Effector CD4-positive, alpha-beta T cell (primary cell): ENCODE measurements around the gene ADAMTS2.

Experiments used
- DNase-seq: peaks from one replicate; pipeline ENCODE4 v3.0.0-alpha.2; 2020

The ADAMTS2 gene

GRCh38 chr5:179131886-179132585 is 213.2 kb downstream of the ADAMTS2 start:
- DNase-seq: no peak

- DNase-seq: no peak
These were observed 213.9 kb downstream of the ADAMTS2 start for GRCh38 chr5:179131321-179131835.

DNA sequence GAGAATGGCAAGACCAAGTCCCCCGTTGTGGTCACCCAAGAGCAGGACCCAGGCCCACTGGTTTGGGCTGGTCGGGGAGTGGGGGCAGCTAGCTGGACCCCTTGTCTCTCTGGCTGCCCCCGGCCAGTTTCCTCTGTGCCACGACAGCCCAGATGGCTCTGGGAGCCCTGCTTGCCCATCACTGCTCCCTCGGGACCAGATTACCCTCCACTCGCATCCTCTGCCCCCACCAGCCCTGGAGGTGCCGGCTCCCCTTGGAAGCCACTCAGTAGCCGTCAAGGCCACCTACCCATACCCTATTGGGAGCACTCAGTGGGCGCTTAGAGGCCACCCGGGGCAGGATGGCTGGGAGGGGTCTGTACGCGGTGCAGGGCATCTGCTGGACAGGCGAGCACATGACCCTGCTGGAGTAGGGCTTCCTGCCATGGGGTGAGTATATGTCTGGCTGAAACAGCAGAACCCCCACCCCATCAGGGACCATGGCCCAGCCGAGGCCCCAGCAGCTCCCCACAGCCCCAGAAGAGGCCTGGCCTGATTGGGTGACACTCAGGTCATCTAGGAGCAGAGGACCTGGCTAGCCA is 215.1 kb downstream of the ADAMTS2 start:
- no peak for DNase-seq

- DNase-seq: no peak
These were observed 215.6 kb downstream of the ADAMTS2 start for GRCh38 chr5:179129607-179130071.

GRCh38 chr5:179128976-179129375 is 216.3 kb downstream of the ADAMTS2 start:
- DNase-seq: no peak

GRCh38 chr5:179128041-179128365 is 217.3 kb downstream of the ADAMTS2 start:
- DNase-seq: no peak

DNA sequence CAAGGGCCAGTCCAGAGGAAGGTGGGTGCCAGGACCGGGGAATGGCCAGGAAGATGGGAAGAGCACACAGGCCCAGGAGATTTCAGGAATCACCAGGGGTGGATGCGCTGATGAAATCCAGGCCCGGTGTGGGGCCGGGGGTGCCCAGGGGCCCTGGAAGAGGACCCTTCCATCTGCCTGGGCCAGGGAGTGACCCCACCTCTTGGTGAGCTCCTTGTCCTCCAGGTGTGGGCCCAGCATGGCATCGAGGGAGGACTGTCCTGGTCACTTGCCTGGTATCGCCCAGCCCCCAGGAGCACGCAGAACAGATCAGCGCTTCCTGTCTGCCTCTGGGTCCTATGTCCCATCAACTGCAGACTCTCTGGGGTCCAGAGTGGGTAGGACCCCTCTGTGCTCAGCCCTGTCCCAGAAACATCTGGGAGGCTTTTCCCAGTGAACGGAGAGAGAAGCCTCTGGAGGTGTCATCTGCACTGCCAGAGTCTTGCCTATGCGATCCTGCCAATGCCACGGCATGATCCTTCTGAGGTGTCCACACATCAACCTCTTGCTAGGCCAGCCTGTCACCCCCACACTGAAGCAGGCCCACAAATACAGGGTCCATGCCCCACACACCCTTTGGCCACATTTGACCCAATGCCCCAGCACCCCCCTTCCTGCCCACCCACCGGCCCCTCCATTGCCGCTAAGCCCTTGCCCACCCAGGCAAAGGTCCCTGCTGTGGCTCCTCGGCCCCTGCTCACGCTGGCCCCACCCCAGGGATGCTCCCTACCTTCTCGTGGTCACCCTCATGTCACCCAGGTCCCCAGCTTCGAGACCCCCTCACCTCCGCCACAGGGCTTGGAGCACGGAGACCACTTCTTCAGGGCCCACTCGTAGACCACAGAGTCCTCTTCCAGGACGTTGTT is 217.9 kb downstream of the ADAMTS2 start:
- no peak for DNase-seq

DNA sequence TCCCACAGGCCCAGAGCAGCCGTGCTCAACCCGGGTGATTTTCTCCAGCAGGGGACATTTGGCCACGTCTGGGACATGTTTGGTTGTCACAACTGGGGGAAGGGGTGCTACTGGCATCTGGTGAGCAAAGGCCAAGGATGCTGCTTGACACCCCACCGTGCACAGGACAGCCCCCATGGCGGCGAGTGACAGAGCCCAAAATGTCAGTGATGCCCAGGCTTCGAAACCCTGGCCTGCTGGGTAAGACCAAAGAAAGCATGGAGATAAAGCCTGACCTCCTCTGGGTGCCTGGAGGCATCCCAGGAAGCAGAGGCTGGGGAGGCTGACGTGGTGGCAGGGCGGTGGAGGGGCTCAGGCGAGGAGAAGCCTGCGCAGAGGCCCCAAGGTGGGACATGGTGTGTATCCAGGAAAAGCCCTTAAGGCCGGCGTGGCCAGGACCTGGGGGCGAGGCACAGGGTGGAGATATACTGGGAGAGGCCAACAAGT is 218.7 kb downstream of the ADAMTS2 start:
- DNase-seq: no peak

DNA sequence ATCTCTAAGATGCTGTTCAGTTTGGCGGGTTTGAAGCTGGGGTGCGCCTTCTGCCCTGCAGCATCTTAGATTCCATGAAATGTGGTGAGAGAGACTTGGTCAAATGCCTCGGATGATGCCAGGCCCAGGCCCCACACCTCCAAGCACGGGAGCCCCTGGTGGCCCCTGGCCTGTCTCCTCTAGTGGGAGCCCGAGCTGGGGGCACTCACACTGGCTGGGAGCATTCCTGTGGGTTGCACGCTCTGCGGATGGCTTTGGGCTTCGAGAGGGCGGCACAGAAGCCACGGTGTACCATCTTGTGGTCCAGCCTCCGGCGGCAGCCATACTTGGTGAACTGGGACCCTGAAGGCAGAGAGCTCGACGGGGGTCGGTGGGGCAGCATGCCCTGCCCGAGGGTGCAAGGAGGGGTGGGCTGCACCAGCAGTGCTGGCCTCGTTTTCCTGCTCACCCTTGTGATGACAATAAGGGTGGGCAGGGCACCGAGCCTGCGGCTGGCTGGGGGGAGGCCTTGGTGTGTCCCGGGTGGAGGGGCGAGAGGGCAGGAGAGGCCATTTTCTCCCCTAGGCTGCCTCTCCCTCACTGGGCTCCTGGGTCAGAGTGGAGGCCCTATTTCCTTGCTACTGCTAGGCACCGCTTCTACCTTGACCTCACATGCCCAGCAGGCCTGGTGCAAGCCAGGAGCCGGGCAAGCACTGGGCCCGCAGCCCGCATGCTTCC is 219.3 kb downstream of the ADAMTS2 start:
- DNase-seq: no peak

- no peak for DNase-seq
These were observed 220.1 kb downstream of the ADAMTS2 start for GRCh38 chr5:179124853-179125788.

- no peak for DNase-seq
These were observed 220.9 kb downstream of the ADAMTS2 start for GRCh38 chr5:179124273-179124852.

DNA sequence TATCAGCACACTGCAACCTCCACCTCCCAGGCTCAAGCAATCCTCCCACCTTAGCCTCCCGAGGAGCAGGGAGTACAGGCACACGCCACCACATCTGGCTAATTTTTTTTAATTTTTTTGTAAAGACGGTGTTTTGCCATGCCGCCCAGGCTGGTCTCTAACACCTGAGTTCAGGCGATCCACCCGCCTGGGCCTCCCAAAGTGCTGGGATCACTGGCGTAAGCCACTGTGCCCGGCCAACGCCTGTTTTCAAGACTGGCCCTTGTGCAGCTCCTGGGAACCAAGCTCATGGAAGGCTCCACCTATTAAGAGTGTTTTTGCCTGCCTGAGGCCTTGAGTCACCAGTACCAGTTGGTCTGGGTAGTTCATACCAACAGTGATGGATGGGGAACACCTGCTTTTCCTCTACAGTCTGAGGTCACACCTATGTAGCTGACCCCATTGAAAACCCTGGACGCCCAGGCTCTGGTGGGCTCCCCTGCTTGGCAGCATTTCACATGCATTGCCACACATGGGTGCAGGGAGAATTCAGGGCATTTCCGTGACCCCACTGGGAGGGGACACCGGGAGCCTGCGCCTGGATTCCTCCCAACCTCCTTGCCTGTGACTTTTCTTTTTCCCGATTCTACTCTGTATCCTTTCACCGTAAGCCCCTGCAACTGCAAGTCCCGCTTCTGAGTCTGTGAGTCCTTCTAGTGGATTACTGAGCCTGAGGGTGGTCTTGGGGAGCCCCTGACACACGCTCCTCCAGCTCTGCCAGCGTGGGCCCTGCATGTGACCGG is 221.6 kb downstream of the ADAMTS2 start:
- no peak for DNase-seq

GRCh38 chr5:179123109-179123426 is 222.2 kb downstream of the ADAMTS2 start:
- no peak for DNase-seq

- no peak for DNase-seq
These were observed 222.7 kb downstream of the ADAMTS2 start for GRCh38 chr5:179122411-179123108.

DNA sequence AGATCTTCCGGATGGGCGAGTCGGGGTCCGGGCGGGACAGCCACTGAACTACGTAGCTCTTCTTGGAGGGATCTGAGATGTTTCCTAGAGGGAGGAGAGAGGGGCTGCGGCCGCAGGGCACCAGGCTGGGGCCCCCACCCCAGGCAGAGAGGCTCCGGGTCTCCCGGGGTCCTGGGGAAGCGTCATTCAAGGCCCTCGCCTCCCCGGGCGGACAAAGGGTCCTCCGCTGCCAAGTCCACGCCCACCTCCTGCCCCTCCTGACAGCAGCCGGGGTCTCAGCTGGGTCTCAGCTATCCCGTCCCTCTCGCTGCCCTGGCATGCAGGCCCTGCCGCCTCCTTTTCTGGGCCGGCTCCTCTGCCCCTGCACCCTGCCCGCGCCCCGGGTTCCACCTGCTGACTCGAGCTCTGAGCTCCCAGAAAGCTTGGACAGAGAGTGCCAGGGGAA is 223.6 kb downstream of the ADAMTS2 start:
- no peak for DNase-seq

DNA sequence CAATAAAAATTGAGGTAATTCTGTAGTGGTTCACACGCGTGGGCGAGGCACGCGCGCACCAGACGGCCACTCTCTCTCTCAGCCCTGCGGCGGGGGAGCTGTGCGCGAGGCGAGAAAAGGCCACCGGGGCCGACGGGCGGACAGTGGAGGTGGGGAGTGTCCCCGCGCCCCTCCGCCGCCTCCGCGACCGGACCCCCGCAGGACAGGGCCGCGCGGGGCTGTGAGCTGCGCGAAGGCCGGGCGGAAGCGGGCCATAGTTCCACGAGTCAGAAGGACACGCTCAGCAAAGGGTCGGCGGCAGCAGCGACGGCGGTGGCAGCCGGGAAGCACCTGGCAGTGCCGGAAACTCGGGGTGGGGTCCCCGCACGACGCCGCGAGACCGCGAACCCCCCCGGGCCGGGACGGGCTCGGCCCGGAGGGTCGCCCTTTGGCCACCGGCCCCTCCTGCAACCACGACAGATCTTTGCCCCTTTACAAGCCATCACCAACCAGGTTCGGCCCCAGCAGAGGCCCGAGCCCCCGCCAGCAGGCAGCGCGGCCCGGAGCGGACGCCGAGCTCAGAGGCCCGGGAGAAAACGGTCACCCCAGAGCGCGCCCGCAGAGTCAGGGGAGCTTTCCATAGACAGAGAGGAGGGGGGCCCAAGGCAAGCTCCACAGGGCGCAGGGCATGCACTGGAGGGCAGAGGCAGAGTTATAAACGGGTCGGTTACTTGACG is 224.2 kb downstream of the ADAMTS2 start:
- no peak for DNase-seq

DNA sequence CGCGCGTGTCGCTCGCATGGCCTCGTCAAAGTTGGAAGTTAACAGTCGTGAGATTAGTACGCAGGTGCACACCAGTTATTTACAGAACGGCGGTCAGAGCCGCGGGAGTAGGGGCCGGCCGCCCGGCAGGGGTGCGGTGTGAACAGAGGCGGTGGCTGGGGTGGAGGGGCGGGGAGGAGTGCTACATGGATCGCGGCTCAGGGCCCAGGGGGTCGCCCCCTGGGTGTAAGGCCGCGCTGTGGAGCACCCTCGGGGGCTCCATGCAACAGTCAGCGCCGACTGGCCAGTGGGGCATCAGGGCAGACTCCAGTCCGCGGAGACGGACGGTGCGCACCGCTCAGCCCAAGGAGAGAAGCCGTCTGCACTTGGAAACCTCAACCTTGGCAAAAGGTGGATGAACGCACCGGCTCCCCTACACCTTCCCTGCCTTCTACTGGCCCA is 224.8 kb downstream of the ADAMTS2 start:
- no peak for DNase-seq

GRCh38 chr5:179119415-179120170 is 225.7 kb downstream of the ADAMTS2 start:
- no peak for DNase-seq
